GM21515 (cell line): ENCODE results near the gene CYP4A11.
"Not testable (repeated sequence)": the region's sequence is repeated elsewhere in the genome, so short reads cannot be mapped to it uniquely, and the experiment has no call there.

Source experiments
- ATAC-seq: cut with Tn5 transposase; IDR thresholded peaks from one replicate; pipeline ENCODE4 v1.9.1; 2021; ENCODE audit not compliant: unreplicated experiment

Gene CYP4A11, protein sequence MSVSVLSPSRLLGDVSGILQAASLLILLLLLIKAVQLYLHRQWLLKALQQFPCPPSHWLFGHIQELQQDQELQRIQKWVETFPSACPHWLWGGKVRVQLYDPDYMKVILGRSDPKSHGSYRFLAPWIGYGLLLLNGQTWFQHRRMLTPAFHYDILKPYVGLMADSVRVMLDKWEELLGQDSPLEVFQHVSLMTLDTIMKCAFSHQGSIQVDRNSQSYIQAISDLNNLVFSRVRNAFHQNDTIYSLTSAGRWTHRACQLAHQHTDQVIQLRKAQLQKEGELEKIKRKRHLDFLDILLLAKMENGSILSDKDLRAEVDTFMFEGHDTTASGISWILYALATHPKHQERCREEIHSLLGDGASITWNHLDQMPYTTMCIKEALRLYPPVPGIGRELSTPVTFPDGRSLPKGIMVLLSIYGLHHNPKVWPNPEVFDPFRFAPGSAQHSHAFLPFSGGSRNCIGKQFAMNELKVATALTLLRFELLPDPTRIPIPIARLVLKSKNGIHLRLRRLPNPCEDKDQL

DNA sequence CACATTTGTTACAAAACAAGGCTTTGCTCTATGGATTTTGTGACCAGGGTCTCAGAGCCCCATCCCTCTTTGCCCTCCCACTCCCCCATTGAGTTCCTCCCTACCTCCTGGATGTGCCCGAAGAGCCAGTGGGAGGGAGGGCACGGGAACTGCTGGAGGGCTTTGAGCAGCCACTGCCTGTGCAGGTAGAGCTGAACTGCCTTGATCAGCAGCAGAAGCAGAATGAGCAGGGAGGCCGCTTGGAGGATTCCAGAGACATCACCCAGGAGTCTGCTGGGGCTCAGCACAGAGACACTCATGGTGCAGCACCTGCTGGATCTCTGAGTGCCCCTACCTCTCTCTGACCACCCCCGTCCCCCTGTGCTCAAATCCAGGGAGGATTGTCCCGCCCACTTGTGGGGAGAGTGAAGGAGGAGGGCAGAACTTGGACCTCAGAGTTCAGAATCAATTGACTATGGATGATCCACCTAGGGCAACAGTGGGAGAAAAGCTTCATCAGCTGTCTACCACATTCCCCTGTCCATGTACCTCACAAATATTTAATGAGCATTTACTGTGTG lies at the start of gene CYP4A11:
CYP4A11 (minus strand) TSS at position 342 of the 560 bp plus-strand sequence; CDS start at position 299, 43 bp downstream.
- no peak for ATAC-seq

DNA sequence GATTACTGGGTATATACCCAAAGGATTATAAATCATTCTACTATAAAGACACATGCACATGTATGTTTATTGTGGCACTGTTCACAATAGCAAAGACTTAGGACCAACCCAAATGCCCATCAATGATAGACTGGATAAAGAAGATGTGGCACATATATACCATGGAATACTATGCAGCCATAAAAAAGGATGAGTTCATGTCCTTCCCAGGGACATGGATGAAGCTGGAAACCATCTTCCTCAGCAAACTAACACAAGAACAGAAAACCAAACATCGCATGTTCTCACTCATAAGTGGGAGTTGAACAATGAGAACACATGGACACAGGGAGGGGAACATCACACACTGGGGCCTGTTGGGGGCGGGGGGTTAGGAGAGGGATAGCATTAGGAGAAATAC lies 49.3 kb upstream of the CYP4A11 start:
- ATAC-seq: not testable (repeated sequence)

DNA sequence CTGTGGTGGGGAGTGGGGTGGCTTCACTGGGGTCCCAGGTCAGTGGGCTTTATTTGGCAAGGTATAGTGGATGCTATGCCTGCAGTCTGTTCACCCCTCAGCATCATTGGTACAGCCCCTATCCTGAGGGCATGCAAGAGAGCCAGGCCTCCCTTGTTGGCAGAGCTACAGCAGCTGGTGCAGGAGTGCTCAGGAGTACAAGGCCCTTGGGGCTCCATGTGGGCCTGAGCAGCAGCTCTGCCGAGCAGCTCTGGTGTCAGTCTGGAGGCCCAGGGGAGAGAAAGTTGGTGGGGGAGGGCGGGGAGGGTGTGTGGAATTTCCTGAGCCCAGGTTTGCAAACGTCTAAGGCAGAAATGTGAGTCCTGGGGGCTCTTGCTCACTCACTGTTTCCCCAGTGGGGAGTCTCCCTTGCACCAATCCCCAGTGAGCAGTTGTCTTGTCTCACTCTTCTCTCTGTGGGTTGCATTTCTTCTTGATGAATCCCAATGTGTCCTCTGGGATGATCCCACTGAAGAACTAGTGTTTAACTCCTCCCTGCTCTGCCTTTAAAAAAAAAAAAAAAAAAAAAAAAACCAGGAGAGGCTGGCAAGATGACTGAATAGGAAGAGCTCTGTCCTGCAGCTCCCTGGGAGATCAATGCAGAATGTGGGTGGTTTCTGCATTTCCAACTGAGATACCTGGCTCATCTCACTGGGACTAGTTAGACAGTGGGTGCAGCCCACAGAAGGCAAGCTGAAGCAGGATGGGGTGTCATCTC lies 42.7 kb upstream of the CYP4A11 start:
- ATAC-seq: no peak

DNA sequence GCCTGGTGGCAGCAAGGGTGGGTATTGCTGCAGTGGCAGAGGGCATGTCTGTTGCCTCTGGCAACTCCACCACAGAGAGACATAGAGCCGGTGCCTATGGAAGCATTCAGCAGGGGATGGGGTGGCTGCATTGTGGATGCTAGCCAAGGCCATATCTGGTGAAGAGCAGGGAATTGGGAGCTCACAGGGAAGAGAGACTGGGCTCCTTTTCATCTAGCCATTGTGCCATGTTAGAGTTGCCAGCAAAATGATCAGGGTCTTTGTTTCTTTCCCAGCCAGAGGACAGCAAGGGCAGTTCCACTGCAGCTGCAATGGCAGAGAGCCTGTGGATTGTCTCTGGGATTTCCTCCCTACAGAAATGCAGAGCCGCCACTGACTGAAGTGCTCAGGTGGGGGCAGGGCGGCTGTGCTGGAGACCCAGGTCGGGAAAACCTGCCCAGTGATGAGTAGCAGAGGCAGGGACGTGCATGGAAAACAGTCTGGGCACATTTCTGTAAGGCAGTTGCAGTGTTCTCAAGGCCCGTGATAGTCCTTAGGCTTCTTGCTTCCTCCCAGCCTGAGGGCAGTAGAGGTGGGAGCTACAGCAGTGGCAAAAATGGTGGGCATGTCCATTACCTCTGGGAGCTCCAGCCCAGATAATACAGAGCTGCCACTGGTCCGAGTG lies 42.0 kb upstream of the CYP4A11 start:
- ATAC-seq: no peak

DNA sequence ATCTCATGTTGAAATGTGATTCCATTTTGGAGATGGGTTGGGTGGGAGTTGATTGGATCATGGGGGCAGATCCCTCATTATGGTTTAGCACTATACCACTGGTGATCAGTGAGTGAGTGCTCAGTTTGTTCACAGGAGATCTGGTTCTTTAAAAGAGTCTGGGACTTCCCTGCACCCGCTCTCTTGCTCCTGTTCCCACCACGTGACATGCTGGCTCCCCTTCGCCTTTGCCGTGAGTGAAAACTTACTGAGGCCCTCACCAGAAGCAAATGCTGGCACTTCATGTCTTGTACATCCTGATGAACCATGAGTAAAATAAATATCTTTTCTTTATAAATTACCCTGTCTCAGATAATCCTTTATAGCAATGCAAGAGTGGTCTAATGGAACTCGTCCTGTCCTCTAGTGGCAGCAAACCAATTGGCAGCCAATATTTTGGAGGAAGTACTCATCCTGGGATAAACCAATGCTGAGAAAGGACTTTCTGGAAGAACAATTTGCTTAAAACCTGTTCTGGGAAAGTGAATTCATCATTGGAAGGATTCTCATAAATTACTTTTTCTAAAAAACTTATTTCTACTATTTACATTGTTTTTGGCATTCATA lies 27.8 kb upstream of the CYP4A11 start:
- no peak for ATAC-seq

DNA sequence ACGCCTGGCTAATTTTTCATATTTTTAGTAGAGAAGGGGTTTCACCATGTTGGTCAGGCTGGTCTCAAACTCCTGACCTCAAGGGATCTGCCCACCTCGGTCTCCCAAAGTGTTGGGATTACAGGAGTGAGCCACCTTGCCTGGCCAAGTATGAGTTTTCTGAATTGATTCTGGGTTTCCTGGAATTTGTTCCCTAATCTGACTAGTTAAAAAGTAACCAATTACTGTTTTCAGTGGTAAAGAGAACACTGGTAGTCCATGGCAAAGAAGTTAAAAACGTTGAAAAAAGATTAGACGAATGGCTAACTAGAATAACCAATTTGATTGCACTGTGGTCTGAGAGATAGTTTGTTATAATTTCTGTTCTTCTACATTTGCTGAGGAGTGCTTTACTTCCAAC lies 21.0 kb upstream of the CYP4A11 start:
- not testable (repeated sequence) for ATAC-seq

DNA sequence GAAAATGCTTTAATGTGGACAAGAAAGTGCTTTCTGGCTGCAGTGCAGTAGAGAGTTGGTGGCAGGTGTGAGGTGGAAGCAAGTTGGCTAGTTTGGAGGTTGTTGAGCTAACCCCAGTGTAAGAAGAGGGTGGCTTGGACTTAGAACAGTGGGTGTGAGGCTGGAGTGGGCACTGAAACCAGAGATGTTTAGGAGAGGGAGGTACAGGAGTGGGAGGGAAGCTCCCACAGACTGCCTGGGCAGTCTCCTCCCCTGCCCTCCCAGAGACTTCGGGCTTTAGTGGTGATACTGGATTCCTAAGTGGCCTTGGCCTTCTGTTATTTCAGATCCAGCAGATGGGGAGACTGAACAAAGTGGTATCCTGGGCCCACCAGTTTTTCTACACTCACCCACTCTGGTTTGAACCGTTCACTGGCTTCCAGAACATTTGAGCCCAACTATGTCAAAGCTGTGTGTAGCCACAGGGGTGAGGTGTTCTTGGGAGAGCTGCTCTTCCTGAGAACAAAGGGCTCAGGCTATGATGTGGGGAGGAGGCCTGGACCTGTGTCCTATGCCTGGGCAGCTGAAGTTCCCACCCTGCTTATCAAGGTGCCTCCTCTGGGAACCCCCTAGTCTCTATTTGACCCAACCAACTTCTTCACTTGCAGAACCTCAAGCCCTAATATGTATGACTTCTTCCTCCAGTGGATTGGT lies 19.9 kb upstream of the CYP4A11 start:
- ATAC-seq: no peak

DNA sequence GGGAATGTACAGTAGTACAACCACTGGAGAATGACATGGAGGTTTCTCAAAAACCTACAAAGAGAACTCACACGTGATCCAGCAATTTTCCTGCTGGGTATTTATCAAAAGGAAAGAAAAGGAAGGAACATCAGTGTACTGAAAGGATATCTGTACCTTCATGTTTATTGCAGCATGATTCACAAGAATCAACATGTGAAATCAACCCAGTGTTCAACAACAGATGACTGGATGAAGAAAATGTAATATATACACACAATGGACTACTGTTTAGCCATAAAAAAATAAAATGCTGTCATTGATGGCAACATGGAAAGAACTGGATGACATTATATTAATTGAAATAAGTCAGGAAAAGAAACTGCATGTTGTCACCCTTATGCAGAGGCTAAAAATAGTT lies 19.0 kb upstream of the CYP4A11 start:
- no peak for ATAC-seq

DNA sequence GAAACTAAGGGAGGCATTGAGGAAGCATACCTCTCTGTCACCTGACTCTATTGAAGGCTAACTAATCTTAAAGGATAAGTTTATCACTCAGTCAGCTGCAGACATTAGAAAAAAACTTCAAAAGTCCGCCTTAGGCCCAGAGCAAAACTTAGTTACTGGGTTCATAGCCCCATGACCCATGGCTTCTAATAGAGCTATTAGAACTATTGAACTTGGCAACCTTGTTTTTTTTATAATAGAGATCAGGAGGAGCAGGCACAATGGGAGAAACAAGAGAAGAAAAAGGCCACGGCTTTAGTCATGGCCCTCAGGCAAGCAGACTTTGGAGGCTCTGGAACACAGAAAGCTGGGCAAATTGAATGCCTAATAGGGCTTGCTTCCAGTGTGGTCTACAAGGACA lies 13.8 kb upstream of the CYP4A11 start:
- not testable (repeated sequence) for ATAC-seq

DNA sequence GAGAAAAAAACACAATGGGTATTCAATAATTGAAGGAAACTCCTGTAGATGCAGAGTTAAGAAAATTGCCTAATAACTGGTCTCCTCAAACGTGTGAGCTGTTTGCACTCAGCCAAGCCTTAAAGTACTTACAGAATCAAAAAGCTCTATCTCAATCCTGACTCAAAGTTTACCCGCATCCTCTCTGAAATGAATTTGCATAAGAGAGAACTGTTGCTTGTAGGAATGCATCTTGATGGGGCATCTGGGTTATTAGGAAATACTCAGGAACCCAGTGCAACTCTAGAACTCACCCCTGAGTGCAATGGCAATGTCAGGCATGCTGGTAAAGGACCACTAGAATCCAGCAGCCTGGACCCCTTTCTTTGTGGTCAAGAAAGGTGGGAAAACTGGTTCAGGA lies 12.6 kb upstream of the CYP4A11 start:
- ATAC-seq: not testable (repeated sequence)

DNA sequence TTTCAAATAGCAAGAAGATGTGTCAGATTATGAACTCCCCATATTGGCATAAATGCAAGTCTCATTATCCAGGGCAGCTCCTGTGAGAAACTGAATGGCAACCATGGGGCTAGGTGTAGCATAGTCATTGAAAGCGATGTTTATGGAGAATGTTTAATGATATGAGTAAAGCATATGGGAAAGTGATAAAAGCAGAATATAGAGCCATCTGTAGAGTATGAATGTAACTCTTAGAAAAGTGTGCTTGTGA lies 8.1 kb upstream of the CYP4A11 start:
- not testable (repeated sequence) for ATAC-seq

DNA sequence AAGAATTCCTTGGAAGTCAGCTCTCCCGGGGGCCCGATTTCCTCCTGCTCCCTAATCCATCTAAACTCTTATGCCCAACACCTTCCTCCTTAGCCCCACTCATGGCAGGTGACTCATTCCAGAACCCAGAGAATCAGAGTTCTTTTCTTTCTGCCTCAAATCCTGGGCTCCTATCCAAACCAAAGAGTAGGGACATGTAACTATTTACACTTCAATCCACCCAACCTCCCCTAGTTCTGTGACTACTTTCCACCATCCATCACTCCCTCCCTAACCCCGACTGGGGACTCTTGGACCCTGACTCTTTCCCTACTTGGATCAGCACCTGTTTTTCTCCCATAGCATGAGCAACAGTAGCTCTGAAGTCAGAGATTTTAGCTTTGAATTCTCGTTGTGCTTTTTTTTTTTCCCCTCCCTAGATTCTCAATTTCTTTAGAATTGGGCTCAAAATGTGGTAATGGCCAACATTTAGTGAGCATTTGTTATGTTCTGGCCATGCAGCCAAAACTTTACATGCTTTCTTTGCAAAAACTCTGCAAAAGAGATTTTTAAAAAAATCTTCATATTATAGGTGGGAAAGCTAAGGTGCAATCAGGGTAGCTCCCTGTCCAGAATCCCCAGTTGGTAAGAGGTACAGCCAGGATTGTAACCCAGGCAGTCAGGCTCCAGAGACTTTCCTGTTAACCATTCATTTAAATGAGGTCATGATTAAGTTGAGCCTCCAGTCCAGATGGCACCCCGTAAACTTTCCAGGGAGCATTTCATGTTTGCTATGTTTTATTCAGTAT lies 7.5 kb upstream of the CYP4A11 start:
- ATAC-seq: no peak

DNA sequence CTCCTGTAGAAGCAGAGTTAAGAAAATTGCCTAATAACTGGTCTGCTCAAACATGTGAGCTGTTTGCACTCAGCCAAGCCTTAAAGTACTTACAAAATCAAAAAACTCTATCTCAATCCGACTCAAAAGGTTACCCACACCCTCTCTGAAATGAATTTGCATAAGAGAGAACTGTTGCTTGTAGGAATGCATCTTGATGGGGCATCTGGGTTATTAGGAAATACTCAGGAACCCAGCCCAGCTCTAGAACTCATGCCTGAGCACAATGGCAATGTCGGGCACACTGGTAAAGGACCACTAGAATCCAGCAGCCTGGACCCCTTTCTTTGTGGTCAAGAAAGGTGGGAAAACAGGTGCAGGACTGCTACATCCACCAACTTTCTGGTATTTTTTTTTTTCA lies 6.4 kb upstream of the CYP4A11 start:
- not testable (repeated sequence) for ATAC-seq

DNA sequence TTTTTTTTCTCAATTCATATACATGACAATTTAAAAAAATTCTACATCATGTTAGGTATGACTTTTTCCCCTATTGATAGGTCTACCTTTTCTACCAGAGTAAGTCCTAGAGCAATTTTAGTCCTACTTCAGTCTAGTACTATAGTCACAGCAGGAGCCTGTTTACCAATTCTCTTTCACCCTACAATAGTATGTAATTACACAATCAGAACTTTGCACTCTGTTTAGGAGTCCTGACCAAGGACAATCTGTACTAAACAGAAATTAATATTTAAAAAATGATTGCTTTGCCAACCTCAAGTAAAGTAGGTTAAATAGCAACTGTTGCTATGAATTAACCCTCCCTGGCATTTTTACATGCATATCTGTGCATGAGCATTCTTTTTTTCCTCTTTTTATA lies 810 bp upstream of the CYP4A11 start:
- ATAC-seq: no peak

DNA sequence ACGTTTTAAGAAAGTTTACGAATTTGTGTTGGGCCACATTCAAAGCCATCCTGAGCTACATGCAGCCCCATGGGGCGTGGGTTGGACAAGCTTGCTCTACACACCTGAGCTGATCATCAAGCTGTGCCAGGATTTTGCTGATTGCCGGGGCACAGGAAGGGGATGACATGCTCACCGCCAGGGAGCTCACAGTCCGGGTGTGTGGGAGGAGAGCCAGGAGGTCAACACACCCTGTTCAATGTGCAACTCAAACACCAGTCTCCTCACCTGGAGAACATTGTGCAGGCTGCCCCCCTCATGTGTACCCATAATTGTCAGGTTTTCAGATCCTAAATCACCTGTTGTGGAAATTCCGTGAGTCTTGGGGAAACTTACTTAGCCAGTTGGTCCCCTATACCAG lies 969 bp downstream of the CYP4A11 start:
- no peak for ATAC-seq

DNA sequence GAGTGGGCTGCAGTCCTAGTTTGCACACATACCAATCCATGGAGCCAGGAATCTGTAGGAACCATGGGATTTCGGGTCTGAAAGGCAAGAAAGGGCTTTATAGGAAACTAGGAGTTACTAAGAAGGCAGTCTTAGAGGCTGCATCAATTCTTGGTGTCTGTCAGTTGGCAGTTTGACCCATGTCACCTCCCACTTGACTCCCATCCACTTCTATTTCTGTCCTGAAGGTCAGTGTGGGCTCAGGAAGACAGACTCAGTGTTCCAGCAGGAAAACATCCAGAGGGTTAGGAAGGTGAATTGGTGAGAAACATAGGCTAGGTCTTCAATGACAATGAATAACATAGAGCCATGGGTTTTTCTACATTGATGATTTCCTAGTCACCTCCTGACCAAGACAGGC lies 4.0 kb downstream of the CYP4A11 start:
- no peak for ATAC-seq

DNA sequence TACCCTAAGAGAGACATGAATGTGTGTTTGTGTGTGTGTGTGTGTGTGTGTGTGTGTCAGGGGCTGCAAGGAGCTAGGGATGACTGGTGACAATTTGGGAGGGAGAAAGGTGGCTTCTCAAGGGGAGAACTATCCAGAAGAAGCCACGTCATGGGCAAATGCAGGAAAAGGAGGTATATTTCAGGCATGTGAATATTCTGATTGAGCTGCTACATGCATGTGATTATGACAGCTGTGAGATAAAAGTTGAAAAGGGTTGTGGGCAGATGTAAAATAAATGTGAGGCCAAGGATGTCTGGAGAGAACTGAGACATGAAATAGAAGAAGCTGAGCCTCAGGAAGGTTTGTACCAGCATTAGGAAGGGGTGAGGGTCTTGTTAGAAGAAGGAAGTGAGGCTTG lies 4.5 kb downstream of the CYP4A11 start:
- ATAC-seq: no peak

DNA sequence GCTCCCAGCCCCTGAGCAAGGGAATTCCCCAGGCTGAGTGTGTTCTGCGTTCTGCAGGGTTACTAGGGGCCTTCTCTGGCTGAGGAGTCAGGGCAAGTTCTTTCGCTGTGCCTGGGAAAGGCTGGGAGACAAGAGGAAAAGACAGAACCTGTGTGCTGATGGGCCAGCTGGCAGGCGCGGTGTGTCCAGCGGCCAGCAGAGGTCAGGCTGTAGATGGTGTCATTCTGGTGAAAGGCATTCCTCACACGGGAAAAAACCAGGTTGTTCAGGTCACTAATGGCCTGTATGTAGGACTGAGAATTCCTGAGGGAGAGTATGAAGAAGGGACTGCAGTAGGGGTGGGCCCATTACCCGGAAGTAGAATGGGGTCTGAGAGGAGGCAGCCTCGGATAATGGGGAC lies 6.4 kb downstream of the CYP4A11 start:
- ATAC-seq: not testable (repeated sequence)

DNA sequence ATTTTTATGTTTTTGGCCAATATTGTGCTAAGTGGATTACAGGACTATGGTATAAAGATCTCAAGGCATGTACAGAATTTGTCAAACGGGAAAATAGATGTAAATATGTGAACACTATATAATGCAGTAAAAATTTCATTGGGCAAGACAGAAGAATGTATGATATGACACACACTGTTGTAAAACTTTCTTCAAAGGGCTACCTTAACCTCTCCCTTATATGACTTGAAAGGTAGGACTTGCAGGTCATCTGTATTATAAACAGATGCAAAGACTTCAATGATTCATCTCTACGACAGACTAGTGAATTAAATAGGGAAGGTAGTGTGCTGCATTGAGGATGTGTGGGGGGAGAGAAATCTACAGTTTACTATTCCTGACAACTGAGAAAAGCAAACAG lies 9.3 kb downstream of the CYP4A11 start:
- not testable (repeated sequence) for ATAC-seq

DNA sequence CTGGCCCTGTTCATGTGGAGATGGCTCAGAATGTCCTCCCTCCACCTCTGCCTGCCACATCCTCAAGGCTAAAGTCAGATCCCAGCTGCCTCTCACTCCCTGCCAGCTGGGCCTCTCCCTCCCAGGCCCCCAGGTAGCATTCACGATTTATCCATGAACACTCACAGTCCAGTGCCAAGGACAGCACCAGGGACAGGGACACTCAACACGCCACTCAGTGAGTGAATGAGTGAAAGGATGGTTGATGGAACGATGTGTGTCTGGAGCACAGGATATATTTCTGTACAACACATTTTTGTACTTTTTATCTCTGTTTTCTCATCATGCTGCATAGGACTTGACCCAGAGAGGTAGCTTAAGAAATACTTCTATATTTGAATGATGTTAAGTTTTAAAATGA lies 10.1 kb downstream of the CYP4A11 start:
- no peak for ATAC-seq
